ENCODE data around the gene COL12A1.

COL12A1 gene

GRCh38 chr6:75077701-75078100, 128.2 kb downstream of the COL12A1 start:
- no peak overlapping the region for H3K4me3 ChIP-seq (ENCODE audit: low read depth in 1 of 2, low read length in 2 of 2)
- no peaks in the 10 kb centered on the region for H3K27me3 ChIP-seq (ENCODE audit: insufficient read depth, low read length, poor library complexity)
- no peaks in the 10 kb centered on the region for H4K20me1 ChIP-seq (ENCODE audit: insufficient read depth, low read length)
- H3K4me2 ChIP-seq (ENCODE audit: insufficient read depth, low read length) = no peak overlapping the region
- no peaks in the 10 kb centered on the region for H3K79me2 ChIP-seq (ENCODE audit: insufficient read depth, low read length)
- TF ChIP-seq EZH2 (IDR thresholded peaks at IDR 0.05; ENCODE audit: borderline replicate concordance, low read depth, low read length, severe bottlenecking) (no peak), CTCF (IDR thresholded peaks at IDR 0.05; ENCODE audit: borderline replicate concordance, extremely low read depth, low read length, poor library complexity, severe bottlenecking) (no peak)
- no peaks in the 10 kb centered on the region for H3K4me1 ChIP-seq (ENCODE audit: insufficient read depth, low read length)
- ATAC-seq (ENCODE audit: insufficient read depth, low read depth) (no peak), DNase-seq (no peak)
- no peaks in the 10 kb centered on the region for H3K36me3 ChIP-seq (ENCODE audit: insufficient read depth, low read length)
- no peak overlapping the region for H2AFZ ChIP-seq (ENCODE audit: low read depth, low read length)
- no peak overlapping the region for H3K9ac ChIP-seq (ENCODE audit: low read depth, low read length)
- no peak overlapping the region for H3K27ac ChIP-seq (ENCODE audit: low read length)
- H3K9me3 ChIP-seq (ENCODE audit: insufficient read depth, low read length, severe bottlenecking) = no peaks in the 10 kb centered on the region

- Histone ChIP-seq H4K20me1 (ENCODE audit: insufficient read depth, low read length) (no peaks in the 10 kb centered on the region), H3K27ac (ENCODE audit: low read length) (no peak overlapping the region), H3K79me2 (ENCODE audit: insufficient read depth, low read length) (no peaks in the 10 kb centered on the region), H3K9me3 (ENCODE audit: insufficient read depth, low read length, severe bottlenecking) (no peaks in the 10 kb centered on the region), H3K4me3 (ENCODE audit: low read depth in 1 of 2, low read length in 2 of 2) (no peak overlapping the region), H3K36me3 (ENCODE audit: insufficient read depth, low read length) (no peaks in the 10 kb centered on the region), H3K4me2 (ENCODE audit: insufficient read depth, low read length) (no peak overlapping the region), H3K27me3 (ENCODE audit: insufficient read depth, low read length, poor library complexity) (no peaks in the 10 kb centered on the region), H3K4me1 (ENCODE audit: insufficient read depth, low read length) (no peaks in the 10 kb centered on the region), H2AFZ (ENCODE audit: low read depth, low read length) (no peak overlapping the region), H3K9ac (ENCODE audit: low read depth, low read length) (no peak overlapping the region)
- ATAC-seq (ENCODE audit: insufficient read depth, low read depth) = no peak
- TF ChIP-seq CTCF (IDR thresholded peaks at IDR 0.05; ENCODE audit: borderline replicate concordance, extremely low read depth, low read length, poor library complexity, severe bottlenecking) (no peak), EZH2 (IDR thresholded peaks at IDR 0.05; ENCODE audit: borderline replicate concordance, low read depth, low read length, severe bottlenecking) (no peak)
- DNase-seq = no peak
Measured at GRCh38 chr6:75076009-75076408, 129.8 kb downstream of the COL12A1 start.

- no peaks in the 10 kb centered on the region for H3K79me2 ChIP-seq (ENCODE audit: insufficient read depth, low read length)
- no peak for ATAC-seq (ENCODE audit: insufficient read depth, low read depth)
- TF ChIP-seq EZH2 (IDR thresholded peaks at IDR 0.05; ENCODE audit: borderline replicate concordance, low read depth, low read length, severe bottlenecking) (no peak), CTCF (IDR thresholded peaks at IDR 0.05; ENCODE audit: borderline replicate concordance, extremely low read depth, low read length, poor library complexity, severe bottlenecking) (no peak)
- no peak overlapping the region for H3K9ac ChIP-seq (ENCODE audit: low read depth, low read length)
- H3K4me1 ChIP-seq (ENCODE audit: insufficient read depth, low read length) = no peaks in the 10 kb centered on the region
- DNase-seq = no peak
- H4K20me1 ChIP-seq (ENCODE audit: insufficient read depth, low read length) = no peaks in the 10 kb centered on the region
- no peak overlapping the region for H2AFZ ChIP-seq (ENCODE audit: low read depth, low read length)
- no peaks in the 10 kb centered on the region for H3K27me3 ChIP-seq (ENCODE audit: insufficient read depth, low read length, poor library complexity)
- no peaks in the 10 kb centered on the region for H3K9me3 ChIP-seq (ENCODE audit: insufficient read depth, low read length, severe bottlenecking)
- no peaks in the 10 kb centered on the region for H3K36me3 ChIP-seq (ENCODE audit: insufficient read depth, low read length)
- no peak overlapping the region for H3K4me3 ChIP-seq (ENCODE audit: low read depth in 1 of 2, low read length in 2 of 2)
- H3K4me2 ChIP-seq (ENCODE audit: insufficient read depth, low read length) = no peak overlapping the region
- H3K27ac ChIP-seq (ENCODE audit: low read length) = no peak overlapping the region
Measured at GRCh38 chr6:75070244-75070643, 135.6 kb downstream of the COL12A1 start.

- Histone ChIP-seq H3K79me2 (ENCODE audit: insufficient read depth, low read length) (no peaks in the 10 kb centered on the region), H3K9me3 (ENCODE audit: insufficient read depth, low read length, severe bottlenecking) (no peaks in the 10 kb centered on the region), H3K4me2 (ENCODE audit: insufficient read depth, low read length) (no peak overlapping the region), H4K20me1 (ENCODE audit: insufficient read depth, low read length) (no peaks in the 10 kb centered on the region), H3K4me3 (ENCODE audit: low read depth in 1 of 2, low read length in 2 of 2) (no peak overlapping the region), H3K36me3 (ENCODE audit: insufficient read depth, low read length) (no peaks in the 10 kb centered on the region), H3K27ac (ENCODE audit: low read length) (no peak overlapping the region), H3K27me3 (ENCODE audit: insufficient read depth, low read length, poor library complexity) (peaks cover 4% of the 10 kb centered on the region), H3K9ac (ENCODE audit: low read depth, low read length) (no peak overlapping the region), H3K4me1 (ENCODE audit: insufficient read depth, low read length) (no peaks in the 10 kb centered on the region), H2AFZ (ENCODE audit: low read depth, low read length) (no peak overlapping the region)
- DNase-seq (no peak), ATAC-seq (ENCODE audit: insufficient read depth, low read depth) (no peak)
- TF ChIP-seq CTCF (IDR thresholded peaks at IDR 0.05; ENCODE audit: borderline replicate concordance, extremely low read depth, low read length, poor library complexity, severe bottlenecking) = peak; percentile 6
- no peak for TF ChIP-seq EZH2 (IDR thresholded peaks at IDR 0.05; ENCODE audit: borderline replicate concordance, low read depth, low read length, severe bottlenecking)
Measured at GRCh38 chr6:75065523-75065922, 140.3 kb downstream of the COL12A1 start.
